ENCODE measurements around the gene HASPIN. TPM values are rescaled to one million over a fixed set of nuclear protein-coding genes. Genes with fewer than 3 reads are reported as not detected.

The HASPIN gene
- total RNA-seq, 1 experiment from 2014 or later, result 6.9 TPM

DNA sequence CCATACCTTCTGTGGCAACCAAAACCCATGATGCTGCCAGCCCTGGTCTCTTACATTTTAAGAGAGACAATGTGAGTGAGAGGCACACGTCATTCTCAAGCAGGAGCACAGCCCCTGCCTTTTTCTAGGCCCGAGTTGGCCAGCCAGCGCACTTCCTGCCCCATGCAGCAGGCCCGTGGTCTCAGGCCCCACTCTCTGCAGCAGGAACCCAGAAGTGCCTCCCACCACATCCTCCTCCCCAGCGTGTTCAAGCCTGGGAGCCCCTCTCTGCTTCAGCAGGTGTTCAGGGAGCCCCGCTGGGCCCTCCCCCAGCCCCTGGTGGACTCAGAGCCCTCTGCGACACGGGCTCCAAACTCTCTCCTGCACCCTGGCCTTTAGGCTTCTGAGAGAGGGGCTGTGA, 46.8 kb downstream of the HASPIN start:
- H3K9me3 ChIP-seq, result no peaks in the 10 kb centered on the region
- H3K27me3 ChIP-seq, result no peaks in the 10 kb centered on the region
- H3K4me3 ChIP-seq, result no peak overlapping the region
- DNase-seq, result no peak
- no peaks in the 10 kb centered on the region for H3K36me3 ChIP-seq

DNA sequence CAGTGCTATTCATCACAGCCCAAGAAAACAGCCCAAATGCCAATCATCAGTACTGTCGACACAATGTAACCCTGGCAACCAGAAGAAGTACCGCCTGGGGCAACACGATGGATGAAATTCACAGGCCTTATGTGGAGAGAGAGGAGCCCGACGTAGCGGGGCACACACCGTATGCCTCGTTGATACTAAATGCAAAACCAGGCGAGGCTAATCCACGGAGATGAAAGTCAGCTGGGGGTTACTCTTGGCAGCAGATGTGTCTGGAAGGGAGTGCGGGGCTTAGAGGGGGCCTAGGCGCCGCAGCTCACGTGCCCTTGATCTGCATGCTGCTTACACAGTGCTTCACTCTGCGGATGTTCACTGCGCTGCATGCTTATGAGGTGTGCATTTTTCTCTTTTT, 47.4 kb downstream of the HASPIN start:
- Histone ChIP-seq H3K36me3 (no peaks in the 10 kb centered on the region), H3K4me3 (no peak overlapping the region), H3K27me3 (no peaks in the 10 kb centered on the region), H3K9me3 (no peaks in the 10 kb centered on the region)
- no peak for DNase-seq

DNA sequence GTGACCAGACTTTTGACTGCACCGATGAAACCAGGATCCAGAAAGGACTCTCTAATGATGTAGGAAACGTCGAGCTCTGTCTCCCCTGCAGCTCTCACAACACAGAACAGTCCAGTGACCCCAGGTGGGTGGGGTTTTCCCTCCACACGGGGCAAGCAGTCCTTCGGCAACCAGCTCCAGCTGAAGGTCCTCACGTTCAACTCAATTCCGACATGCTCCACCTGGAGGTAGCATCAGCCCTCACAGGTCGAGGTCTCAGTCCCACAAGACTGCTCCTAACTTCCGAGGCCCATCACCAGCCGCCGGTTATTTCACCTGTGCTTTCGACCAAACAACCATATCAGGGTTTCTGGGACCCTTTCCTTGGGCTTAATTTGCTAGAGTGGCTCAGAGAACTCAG, 49.1 kb downstream of the HASPIN start:
- H3K9me3 ChIP-seq, result no peaks in the 10 kb centered on the region
- no peak overlapping the region for H3K4me3 ChIP-seq
- no peaks in the 10 kb centered on the region for H3K27me3 ChIP-seq
- no peak for DNase-seq
- H3K36me3 ChIP-seq, result no peaks in the 10 kb centered on the region

DNA sequence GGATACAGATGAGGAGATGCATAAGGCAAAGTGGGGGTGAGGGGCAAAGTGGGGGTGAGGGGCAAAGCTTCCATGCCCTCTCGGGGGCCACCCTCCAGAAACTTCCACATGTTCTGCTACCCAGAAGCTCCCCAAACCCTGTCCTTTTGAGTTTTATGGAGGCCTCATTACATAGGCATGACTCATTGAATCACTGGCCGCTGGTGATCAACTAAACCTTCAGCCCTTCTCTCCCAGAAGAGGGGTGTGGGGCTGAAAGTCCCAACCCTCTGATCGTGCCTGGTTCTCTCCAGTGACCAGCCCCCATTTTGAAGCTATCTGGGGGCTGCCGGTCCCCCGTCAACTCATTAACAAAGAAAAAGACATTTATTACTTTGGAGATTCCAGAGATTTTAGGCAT, 49.8 kb downstream of the HASPIN start:
- DNase-seq, result peak; percentile 60
- Histone ChIP-seq H3K36me3 (no peaks in the 10 kb centered on the region), H3K27me3 (no peaks in the 10 kb centered on the region), H3K9me3 (no peaks in the 10 kb centered on the region), H3K4me3 (no peak overlapping the region)

DNA sequence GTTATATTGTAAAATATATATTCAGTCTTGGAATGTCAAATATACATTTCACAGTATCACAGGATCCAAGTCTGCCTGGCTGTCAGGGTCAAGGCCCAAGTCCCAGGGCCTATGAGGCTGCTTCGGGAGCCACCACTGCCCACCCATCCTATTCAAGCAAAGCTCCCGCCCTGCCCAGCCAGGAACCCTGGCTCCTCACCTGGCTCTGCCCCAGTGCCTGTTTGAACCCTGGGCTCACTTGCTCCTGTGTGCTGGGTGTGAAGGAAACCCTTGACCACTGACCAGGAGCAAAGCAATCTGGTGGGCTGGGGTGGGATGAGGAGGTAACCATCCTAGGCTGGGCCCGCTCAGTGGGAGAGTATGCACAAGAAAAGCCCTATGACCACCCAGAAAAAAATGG, 50.3 kb downstream of the HASPIN start:
- Histone ChIP-seq H3K9me3 (no peaks in the 10 kb centered on the region), H3K36me3 (no peaks in the 10 kb centered on the region), H3K27me3 (no peaks in the 10 kb centered on the region), H3K4me3 (no peak overlapping the region)
- DNase-seq, result no peak

Other genes with a start within 250 kb of the HASPIN start
- gene ASPA, start 247.9 kb upstream of the HASPIN start, total RNA-seq (2014; rRNA removed; shearing (Covaris generic); ENCODE audit: low replicate concordance), result 0.30 TPM in 1 of 2 replicates, not detected in the other
- 0.07 TPM in 1 of 2 replicates, not detected in the other for gene TRPV3, start 166.1 kb upstream of the HASPIN start, total RNA-seq (2014; rRNA removed; shearing (Covaris generic); ENCODE audit: low replicate concordance)
- 0.10 TPM in 1 of 2 replicates, not detected in the other for gene TRPV1, start 114.5 kb upstream of the HASPIN start, total RNA-seq (2014; rRNA removed; shearing (Covaris generic); ENCODE audit: low replicate concordance)
- 2.9 and 3.8 TPM in 2 replicates for gene SHPK, start 87.7 kb upstream of the HASPIN start, total RNA-seq (2014; rRNA removed; shearing (Covaris generic); ENCODE audit: low replicate concordance)
- gene CTNS, start 87.1 kb upstream of the HASPIN start, total RNA-seq (2014; rRNA removed; shearing (Covaris generic); ENCODE audit: low replicate concordance), result 1.1 and 2.2 TPM in 2 replicates
- gene TAX1BP3, start 55.3 kb upstream of the HASPIN start, total RNA-seq (2014; rRNA removed; shearing (Covaris generic); ENCODE audit: low replicate concordance), result 63.4 and 127 TPM in 2 replicates
- gene EMC6, start 55.1 kb upstream of the HASPIN start, total RNA-seq (2014; rRNA removed; shearing (Covaris generic); ENCODE audit: low replicate concordance), result 2.4 and 23.4 TPM in 2 replicates
- 12.0 and 12.3 TPM in 2 replicates for gene P2RX5, start 27.7 kb upstream of the HASPIN start, total RNA-seq (2014; rRNA removed; shearing (Covaris generic); ENCODE audit: low replicate concordance)
- gene ITGAE, start 77.3 kb downstream of the HASPIN start, total RNA-seq (2014; rRNA removed; shearing (Covaris generic); ENCODE audit: low replicate concordance), result 8.4 and 16.9 TPM in 2 replicates
- 6.6 and 10.2 TPM in 2 replicates for gene NCBP3, start 122.3 kb downstream of the HASPIN start, total RNA-seq (2014; rRNA removed; shearing (Covaris generic); ENCODE audit: low replicate concordance)
- 3.1 and 3.9 TPM in 2 replicates for gene CAMKK1, start 169.2 kb downstream of the HASPIN start, total RNA-seq (2014; rRNA removed; shearing (Covaris generic); ENCODE audit: low replicate concordance)
- not detected in 2 replicates for gene P2RX1, start 192.6 kb downstream of the HASPIN start, total RNA-seq (2014; rRNA removed; shearing (Covaris generic); ENCODE audit: low replicate concordance)
- 0.32 and 1.2 TPM in 2 replicates for gene ATP2A3, start 240.5 kb downstream of the HASPIN start, total RNA-seq (2014; rRNA removed; shearing (Covaris generic); ENCODE audit: low replicate concordance)

Data from MG63 (cell line).